HepG2 (cell line): ENCODE results near the gene AKT3.

ENCODE experiments used
- ZNF138 ChIP-seq: sonication (generic); formaldehyde crosslinking; IDR thresholded peaks from 2 replicates; pipeline ENCODE4 v1.5.0; 2020; ENCODE audit warnings: mild to moderate bottlenecking, low read depth, missing genetic modification reagents
- ZZZ3 ChIP-seq: sonication (generic); formaldehyde crosslinking; IDR thresholded peaks from 2 replicates; pipeline ENCODE4 v1.4.0; 2020; ENCODE audit warnings: missing genetic modification reagents, mild to moderate bottlenecking, borderline replicate concordance

DNA sequence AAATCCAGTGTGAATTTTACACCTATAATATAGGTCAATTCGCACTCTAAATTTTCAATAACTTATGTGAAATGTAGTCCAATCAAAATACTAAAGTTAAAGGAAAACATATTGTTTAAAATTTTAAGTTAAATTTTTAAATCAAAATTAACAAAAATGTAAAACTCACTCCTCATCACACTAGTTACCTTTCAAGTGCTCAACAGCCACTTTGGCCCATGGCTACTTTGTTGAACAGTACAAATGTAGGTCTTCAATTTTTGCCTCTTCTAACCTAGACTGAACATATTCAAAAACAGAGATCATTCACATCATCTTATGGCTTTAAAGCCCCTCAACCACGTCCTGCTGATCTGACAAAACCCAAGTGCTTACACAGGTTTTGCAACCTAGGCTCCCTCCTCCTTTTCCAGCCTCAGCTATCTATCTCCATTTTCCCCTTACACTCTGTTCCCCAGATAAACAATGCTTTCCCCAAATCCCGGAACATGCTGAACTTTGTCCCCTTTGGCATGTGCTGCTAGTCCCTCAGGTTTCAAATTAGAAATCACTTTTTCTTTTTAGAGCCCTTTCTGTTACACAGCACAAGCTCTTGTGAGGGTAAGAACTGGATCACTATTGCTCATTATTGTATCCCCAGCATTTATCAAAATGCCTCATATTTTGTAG, 110.6 kb downstream of the AKT3 start:
- TF ChIP-seq ZZZ3 (CRISPR knock-in tag) = no peak
- no peak for TF ChIP-seq ZNF138
